Endothelial cell of umbilical vein (primary cell): ENCODE results near the gene PRIMA1.

Experiments
- EZH2 ChIP-seq: IDR thresholded peaks from 2 replicates; pipeline ENCODE4 v1.6.1; 2012; ENCODE audit warnings: borderline replicate concordance, low read depth, mild to moderate bottlenecking, moderate library complexity, low read length, inconsistent platforms; ENCODE audit not compliant: severe bottlenecking
- POLR2A ChIP-seq: IDR thresholded peaks from 2 replicates; pipeline ENCODE4 v1.6.1; 2012; ENCODE audit warnings: low read depth, mild to moderate bottlenecking, control low read depth, low read length
- POLR2AphosphoS5 ChIP-seq: IDR thresholded peaks from 2 replicates; pipeline ENCODE4 v1.6.1; 2012; ENCODE audit warnings: low read depth, mild to moderate bottlenecking, control low read depth, low read length, moderate library complexity; ENCODE audit not compliant: insufficient read depth
- TF ChIP-seq, protein P1 (sequence below), 2 donors: IDR thresholded peaks; 1 replicate in 1 of 2; 2 replicates in 1 of 2; pipeline ENCODE4 v1.5.1; 2011; ENCODE audit warnings: low read length in 2 of 2, mild to moderate bottlenecking in 2 of 2, moderate library complexity in 2 of 2, control low read depth in 1 of 2, inconsistent platforms in 1 of 2, low read depth in 1 of 2; ENCODE audit not compliant: insufficient read depth in 1 of 2; ENCODE audit errors: extremely low read depth in 1 of 2

- TF ChIP-seq, protein P1, sequence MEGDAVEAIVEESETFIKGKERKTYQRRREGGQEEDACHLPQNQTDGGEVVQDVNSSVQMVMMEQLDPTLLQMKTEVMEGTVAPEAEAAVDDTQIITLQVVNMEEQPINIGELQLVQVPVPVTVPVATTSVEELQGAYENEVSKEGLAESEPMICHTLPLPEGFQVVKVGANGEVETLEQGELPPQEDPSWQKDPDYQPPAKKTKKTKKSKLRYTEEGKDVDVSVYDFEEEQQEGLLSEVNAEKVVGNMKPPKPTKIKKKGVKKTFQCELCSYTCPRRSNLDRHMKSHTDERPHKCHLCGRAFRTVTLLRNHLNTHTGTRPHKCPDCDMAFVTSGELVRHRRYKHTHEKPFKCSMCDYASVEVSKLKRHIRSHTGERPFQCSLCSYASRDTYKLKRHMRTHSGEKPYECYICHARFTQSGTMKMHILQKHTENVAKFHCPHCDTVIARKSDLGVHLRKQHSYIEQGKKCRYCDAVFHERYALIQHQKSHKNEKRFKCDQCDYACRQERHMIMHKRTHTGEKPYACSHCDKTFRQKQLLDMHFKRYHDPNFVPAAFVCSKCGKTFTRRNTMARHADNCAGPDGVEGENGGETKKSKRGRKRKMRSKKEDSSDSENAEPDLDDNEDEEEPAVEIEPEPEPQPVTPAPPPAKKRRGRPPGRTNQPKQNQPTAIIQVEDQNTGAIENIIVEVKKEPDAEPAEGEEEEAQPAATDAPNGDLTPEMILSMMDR (IDR thresholded peaks at IDR 0.05; ENCODE audit: extremely low read depth in 1 of 2, insufficient read depth in 1 of 2, low read depth in 1 of 2, low read length in 2 of 2) = no peak
- TF ChIP-seq POLR2A (no peak), POLR2AphosphoS5 (no peak), EZH2 (no peak)
These were observed 6.5 kb upstream of the PRIMA1 start for GRCh38 chr14:93794756-93795155.
